IPS-20b (cell line): ENCODE results near the gene ACTA2.

Experiments
- H3K27ac ChIP-seq: one replicate; pipeline ENCODE4 v1.5.1; 2013; ENCODE audit warnings: low read length
- H3K27me3 ChIP-seq: 2 replicates; pipeline ENCODE4 v1.6.1; 2013; ENCODE audit warnings: mild to moderate bottlenecking, low read length, inconsistent platforms; ENCODE audit not compliant: insufficient read depth
- H3K36me3 ChIP-seq: 2 replicates; pipeline ENCODE4 v1.6.1; 2013; ENCODE audit warnings: low read depth, mild to moderate bottlenecking, inconsistent platforms, low read length, moderate library complexity; ENCODE audit not compliant: insufficient read depth
- H3K4me1 ChIP-seq: 2 replicates; pipeline ENCODE4 v1.6.1; 2013; ENCODE audit warnings: mild to moderate bottlenecking, control low read depth, inconsistent platforms, low read length, moderate library complexity; ENCODE audit not compliant: insufficient read depth
- H3K4me3 ChIP-seq: 2 replicates; pipeline ENCODE4 v1.5.1; 2013; ENCODE audit warnings: mild to moderate bottlenecking, low read length, inconsistent platforms
- H3K9ac ChIP-seq: 2 replicates; pipeline ENCODE4 v1.6.1; 2013; ENCODE audit warnings: low read depth, mild to moderate bottlenecking, inconsistent platforms, low read length, moderate library complexity
- H3K9me3 ChIP-seq: 2 replicates; pipeline ENCODE4 v1.6.1; 2013; ENCODE audit warnings: mild to moderate bottlenecking, low read depth, low read length, inconsistent platforms; ENCODE audit not compliant: insufficient read depth

The ACTA2 gene

DNA sequence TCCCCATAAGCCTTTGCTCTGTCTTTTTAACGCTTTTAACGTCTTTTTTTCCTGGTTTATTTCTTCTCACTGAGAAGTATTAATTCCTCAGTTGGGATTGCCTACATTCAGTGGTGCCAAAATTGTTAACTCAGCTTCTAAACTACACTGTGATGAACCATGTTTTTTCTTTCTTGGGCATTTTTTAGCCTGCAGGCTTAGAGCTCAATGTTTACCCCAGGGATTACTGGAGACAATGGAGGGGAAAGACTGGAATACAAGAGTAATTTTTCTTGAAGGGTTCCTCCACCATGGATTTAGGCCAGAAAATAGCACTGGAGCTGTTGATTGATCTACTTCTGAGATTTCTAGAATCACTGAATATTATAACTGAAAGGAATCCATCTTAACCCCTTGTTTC is 52.7 kb downstream of the ACTA2 start:
- Histone ChIP-seq H3K27ac (no peak overlapping the region), H3K4me1 (peaks cover 4% of the 10 kb centered on the region), H3K4me3 (no peak overlapping the region)

DNA sequence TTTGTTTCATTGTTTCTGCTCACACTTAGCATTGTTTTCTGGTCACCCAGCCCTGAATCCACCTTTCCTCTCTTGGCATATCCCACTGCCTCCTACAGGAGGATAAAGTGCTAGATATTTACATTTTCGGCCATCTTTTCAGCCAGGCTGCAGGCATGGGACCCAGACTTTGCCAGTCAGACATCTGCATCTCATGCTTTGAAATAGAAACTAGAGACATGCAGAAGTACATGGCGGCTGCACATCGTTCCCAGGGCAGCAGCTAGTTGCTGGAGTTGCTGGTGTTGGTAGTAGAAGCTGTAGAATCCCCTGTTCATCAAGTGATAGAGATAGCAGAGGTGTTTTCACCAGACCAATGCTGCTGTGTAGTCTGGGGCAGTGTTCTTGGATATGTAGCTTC is 53.8 kb downstream of the ACTA2 start:
- no peak overlapping the region for H3K9ac ChIP-seq
- no peaks in the 10 kb centered on the region; the same call in 1 of the 2 replicates for H3K9me3 ChIP-seq
- H3K36me3 ChIP-seq: no peaks in the 10 kb centered on the region; the same call in 1 of the 2 replicates
- peaks cover 4% of the 10 kb centered on the region for H3K4me1 ChIP-seq
- no peaks in the 10 kb centered on the region for H3K27me3 ChIP-seq
- H3K4me3 ChIP-seq: no peak overlapping the region
- no peak overlapping the region for H3K27ac ChIP-seq

More for the DNA sequence above, 52.7 kb downstream of the ACTA2 start:
- no peaks in the 10 kb centered on the region; the same call in 1 of the 2 replicates for H3K36me3 ChIP-seq
- no peaks in the 10 kb centered on the region for H3K27me3 ChIP-seq
- no peak overlapping the region for H3K9ac ChIP-seq
- no peaks in the 10 kb centered on the region; the same call in 1 of the 2 replicates for H3K9me3 ChIP-seq

DNA sequence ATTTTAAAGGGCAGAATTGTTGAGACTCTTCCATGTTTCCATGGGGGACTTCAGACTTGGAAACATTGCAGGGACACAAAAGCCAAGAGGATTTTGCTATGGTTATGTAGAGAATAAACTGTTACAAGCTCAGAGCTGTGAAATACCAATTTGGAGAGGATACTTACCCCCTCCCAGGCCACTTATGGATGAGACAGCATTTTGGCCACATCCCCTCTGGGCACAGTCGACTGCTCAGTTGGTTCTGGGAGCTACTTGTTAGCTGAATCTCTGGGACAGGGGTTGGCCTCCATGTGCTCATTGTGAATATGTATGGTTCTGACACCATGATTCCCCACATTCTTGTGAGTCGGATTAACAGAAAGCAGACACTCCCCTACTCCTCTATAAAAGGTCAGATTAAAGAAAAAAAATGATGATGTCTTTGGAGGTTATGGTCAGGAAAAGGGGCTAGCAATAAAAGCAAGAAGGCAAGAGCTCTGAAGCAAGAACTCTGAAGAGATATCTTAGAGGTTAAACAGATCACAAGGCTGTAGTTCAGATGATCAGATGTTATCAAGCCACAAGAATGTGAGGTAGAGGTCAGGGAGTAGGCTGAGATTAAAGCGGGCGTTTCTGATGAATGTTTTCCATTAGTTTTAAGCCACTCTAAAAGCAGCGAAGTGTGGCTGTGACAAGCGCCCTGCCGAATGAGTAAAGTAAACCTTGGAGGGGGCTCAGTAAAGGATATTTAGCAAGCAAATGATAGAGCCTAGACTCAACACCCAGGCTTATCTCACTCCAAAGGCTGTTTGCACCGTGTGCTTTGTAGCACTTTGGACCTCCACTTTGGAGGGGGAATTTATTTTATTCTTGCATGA is 55.3 kb downstream of the ACTA2 start:
- H3K9me3 ChIP-seq: no peaks in the 10 kb centered on the region; the same call in 1 of the 2 replicates
- no peaks in the 10 kb centered on the region for H3K27me3 ChIP-seq
- H3K27ac ChIP-seq: no peak overlapping the region
- no peak overlapping the region for H3K9ac ChIP-seq
- H3K36me3 ChIP-seq: no peaks in the 10 kb centered on the region; the same call in 1 of the 2 replicates
- H3K4me3 ChIP-seq: no peak overlapping the region
- peaks cover 8% of the 10 kb centered on the region for H3K4me1 ChIP-seq

DNA sequence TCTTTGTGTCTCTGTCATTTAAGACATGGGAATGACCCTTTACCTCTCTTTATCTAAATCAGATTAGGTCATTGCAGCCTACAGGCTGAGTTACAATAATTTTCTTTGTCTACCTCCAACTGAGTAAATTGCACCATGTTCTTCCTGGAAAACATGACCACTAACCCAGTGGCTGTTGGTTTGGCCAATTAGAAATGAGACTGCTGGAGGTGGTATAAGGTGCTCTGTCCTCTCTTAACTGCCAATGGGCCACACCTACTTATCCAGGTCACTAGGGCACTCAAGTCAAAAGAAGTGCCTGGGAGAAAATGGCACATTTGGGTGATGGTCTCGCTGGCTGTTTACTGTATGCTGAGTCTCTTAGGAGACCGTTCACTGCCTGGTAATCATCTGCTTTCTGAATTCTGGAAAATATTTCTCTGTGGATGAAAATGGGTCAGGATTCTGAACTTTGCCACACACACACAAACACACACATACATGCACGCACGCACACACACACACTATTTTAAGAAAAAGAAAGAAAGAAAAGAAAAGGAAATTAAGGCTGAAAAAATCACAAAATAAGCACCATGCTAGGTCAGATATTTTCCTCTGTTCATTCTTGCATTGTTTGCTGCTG is 56.1 kb downstream of the ACTA2 start:
- Histone ChIP-seq H3K27me3 (no peaks in the 10 kb centered on the region), H3K9ac (no peak overlapping the region), H3K9me3 (no peaks in the 10 kb centered on the region), H3K27ac (no peak overlapping the region), H3K4me3 (no peak overlapping the region), H3K36me3 (no peaks in the 10 kb centered on the region), H3K4me1 (peaks cover 11% of the 10 kb centered on the region)

DNA sequence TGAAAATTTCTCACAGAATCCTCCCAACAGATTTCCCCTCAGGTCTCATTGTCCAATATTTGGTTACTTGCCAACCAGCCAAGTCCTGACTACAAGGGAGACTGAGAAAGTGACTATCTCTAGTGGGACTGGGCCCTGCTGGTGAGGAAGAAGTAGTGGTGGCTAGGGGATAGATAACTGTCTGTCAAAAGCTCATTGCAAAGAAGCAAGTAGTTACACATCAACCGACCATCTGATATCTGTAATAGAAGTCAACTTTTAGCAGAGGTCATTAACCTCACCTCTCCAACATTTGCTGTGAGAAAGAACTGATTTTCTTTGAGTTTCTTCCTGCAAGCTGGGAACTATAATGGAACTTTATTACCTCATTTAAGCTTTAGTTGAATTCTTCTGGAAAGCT is 57.3 kb downstream of the ACTA2 start:
- no peaks in the 10 kb centered on the region for H3K36me3 ChIP-seq
- H3K4me1 ChIP-seq: peaks cover 11% of the 10 kb centered on the region
- no peak overlapping the region for H3K4me3 ChIP-seq
- no peaks in the 10 kb centered on the region for H3K9me3 ChIP-seq
- no peak overlapping the region for H3K9ac ChIP-seq
- no peaks in the 10 kb centered on the region for H3K27me3 ChIP-seq
- H3K27ac ChIP-seq: no peak overlapping the region

DNA sequence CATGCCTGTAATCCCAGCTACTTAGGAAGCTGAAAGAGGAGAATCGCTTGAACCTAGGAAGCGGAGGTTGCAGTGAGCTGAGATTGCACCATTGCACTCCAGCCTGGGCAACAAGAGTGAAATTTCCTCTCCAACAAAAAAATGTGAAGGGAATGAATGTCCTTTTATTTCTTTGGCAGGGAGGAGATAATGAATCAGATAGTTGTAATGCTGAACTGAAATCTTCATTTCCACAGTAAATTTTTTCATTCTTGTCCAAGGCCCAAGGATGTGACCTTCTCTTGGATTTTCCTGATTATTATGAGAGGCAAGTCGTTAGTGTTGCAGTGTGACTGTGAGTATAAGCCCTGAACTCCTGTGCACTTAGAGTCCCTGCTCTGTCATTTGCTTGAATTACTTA is 59.0 kb downstream of the ACTA2 start:
- H3K27ac ChIP-seq: no peak overlapping the region
- peaks cover 11% of the 10 kb centered on the region for H3K4me1 ChIP-seq
- H3K9ac ChIP-seq: no peak overlapping the region
- H3K36me3 ChIP-seq: no peaks in the 10 kb centered on the region
- no peaks in the 10 kb centered on the region for H3K27me3 ChIP-seq
- no peaks in the 10 kb centered on the region for H3K9me3 ChIP-seq
- H3K4me3 ChIP-seq: no peak overlapping the region

DNA sequence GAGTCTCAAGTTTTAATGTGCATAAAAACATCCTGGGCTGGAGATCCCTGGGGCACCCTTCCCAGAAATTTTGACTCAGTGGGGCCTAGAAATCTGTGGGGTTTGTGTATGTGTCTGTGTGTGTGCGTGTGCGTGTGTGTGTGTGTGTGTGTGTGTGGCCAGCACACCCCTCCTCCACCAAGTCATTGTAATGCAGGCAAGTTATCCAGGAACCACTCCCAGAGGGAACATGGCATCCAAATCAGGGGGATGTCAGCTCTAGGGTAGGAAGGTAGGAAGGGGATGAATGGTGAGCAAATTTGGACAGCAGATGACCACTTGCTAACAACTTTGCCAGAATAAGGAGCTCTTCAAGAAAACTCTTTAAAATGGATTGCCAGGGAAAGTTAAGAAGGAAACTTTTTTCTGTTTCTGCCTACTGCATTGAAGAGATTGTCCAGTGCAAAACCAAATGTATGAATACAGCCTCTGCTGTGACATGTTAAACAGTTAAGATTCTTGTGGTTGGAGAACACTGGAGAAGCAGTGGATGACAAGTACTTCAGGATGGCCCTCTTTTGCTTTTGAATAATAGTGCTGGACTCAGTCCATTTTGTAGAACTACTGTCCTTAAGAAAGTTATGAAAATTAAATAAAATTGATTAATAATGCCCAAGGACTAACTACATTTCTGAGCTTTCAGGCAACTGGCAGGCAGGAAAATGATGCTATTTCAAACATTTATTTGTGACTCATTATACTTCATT is 60.2 kb downstream of the ACTA2 start:
- Histone ChIP-seq H3K9ac (no peak overlapping the region), H3K4me3 (no peak overlapping the region), H3K9me3 (no peaks in the 10 kb centered on the region), H3K27me3 (no peaks in the 10 kb centered on the region), H3K36me3 (no peaks in the 10 kb centered on the region), H3K4me1 (peaks cover 11% of the 10 kb centered on the region), H3K27ac (no peak overlapping the region)

DNA sequence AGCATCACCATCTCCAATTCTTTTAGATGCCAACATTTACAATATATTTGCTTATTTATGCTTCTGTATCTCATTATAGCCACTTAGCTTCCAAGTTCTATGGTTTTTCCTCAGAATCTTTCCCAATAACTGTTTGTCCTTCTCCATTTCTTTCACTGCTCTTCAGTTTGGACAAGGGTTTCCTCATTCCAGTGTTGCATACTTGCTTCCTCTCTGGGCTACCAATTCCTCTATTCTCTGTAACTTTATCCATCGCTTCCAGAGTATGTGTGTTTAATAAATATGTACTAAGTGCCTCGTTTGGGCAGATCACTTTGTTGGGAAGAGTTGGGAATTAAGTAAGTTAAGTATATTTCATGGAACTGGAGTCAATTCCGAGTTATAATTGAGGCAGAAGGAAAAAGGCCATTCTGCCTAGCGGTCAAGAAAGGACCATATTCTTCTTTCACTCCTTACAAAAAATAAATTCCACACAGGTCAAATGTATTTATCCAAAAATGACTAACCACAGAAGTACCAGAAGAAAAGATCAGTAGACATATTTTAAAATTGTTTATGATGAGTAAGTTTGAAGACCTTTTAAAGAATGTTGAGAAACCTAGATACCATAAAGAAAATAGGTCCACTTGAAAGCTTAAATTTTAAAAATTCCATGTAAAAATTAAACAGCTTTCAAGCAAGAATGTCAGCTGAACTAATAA is 61.7 kb downstream of the ACTA2 start:
- Histone ChIP-seq H3K9me3 (no peaks in the 10 kb centered on the region), H3K4me1 (peaks cover 17% of the 10 kb centered on the region), H3K4me3 (no peak overlapping the region), H3K27me3 (no peaks in the 10 kb centered on the region), H3K9ac (no peak overlapping the region), H3K27ac (no peak overlapping the region), H3K36me3 (no peaks in the 10 kb centered on the region)

DNA sequence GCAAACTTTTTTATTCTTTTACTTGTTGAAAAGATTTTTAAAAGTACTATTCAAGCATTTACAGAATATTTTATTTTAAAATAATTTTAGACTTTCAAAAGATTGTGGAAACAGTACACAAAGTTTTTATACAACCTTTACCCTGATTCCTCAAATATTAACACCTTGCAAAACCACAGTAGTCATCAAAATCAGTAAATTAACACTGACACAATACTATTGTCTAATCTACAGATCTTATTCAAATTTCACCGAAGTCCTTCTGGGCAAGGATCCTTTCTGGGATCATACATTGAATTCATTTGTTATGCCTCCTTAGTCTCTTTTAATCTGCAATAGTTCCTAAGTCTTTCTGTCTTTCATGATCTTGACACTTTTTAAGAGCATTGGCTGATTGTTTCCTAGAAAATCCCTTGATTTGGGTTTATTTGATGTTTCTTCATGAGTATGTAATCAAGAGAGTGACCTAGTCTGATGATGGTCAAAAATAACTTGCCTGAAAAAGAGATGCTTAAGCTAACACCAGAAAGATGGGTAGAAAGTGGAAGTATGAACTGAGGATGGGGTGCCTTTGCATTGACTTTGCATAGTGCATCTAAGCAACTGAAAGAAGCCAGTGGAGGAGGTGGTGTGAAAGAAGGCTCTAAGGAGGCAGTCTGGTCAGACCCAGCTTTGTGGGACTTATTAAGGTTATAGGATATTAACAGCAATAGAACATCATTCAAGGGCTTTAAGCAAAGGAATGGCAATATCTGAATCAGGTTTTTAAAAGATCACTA is 62.8 kb downstream of the ACTA2 start:
- Histone ChIP-seq H3K27me3 (no peaks in the 10 kb centered on the region), H3K27ac (no peak overlapping the region), H3K9ac (no peak overlapping the region), H3K4me1 (peaks cover 17% of the 10 kb centered on the region), H3K36me3 (no peaks in the 10 kb centered on the region), H3K4me3 (no peak overlapping the region), H3K9me3 (no peaks in the 10 kb centered on the region)

DNA sequence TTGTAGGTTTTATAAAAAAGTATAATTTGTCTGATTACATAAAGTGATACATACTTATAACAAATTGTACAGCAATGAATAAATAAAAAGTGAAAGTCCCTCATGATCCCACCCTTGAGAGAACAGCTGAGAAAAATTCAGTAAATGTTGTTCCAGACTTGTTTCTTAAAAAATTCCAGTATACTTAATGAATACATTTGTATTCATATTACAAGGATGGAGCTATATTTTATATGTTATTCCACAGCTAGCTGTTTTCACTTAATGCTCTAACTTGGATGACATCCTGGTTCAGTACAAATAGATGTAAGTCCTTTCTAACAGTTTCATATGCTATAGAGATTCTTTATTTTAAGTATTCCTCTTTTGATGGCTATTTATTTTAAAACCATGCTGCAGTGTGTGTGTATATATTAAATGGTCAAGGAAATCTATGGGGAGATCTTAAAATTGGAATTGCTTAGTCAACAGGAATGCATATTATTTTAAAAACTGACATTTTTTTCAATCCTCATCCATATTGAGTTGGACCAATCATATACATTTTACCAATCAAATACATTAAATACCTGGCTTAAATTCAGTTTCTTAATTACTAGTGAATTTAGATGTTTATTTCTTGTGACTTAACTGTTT is 63.6 kb downstream of the ACTA2 start:
- H3K4me3 ChIP-seq: no peak overlapping the region
- H3K36me3 ChIP-seq: no peaks in the 10 kb centered on the region
- peaks cover 17% of the 10 kb centered on the region for H3K4me1 ChIP-seq
- H3K9ac ChIP-seq: no peak overlapping the region
- no peaks in the 10 kb centered on the region for H3K27me3 ChIP-seq
- H3K27ac ChIP-seq: no peak overlapping the region
- no peaks in the 10 kb centered on the region for H3K9me3 ChIP-seq
